ENCODE data around the gene SGCD. TPM values are rescaled to one million over a fixed set of nuclear protein-coding genes. Genes with fewer than 3 reads are reported as not detected.
A peak's percentile ranks its signal among the peaks of the same experiment; 100 is the strongest.

SGCD gene
- total RNA-seq, 1 experiment from 2014 or later = 5.8 TPM

DNA sequence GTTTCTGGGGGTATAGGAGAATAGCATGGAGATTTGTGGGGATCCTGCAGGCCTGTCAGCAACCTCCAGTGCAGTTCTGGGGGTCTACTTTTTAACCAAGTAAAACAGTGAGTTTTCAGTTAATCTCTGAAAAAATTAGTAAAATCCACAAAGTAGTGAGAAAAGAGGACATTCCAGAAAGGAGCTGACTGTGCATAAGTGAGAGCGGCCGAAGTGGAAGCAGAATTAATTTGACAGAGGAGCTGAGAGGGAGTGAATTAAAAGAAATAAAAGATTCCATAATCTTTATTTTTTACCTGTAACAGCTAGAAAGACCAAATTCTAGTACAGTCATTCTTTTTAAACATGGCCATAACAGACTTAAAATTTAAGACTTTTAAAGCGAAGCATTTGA lies 149.2 kb downstream of the SGCD start:
- peaks cover 58% of the 10 kb centered on the region for H3K4me1 ChIP-seq
- no peaks in the 10 kb centered on the region for H3K36me3 ChIP-seq
- peak overlapping the region; percentile 87 for H3K27ac ChIP-seq

GRCh38 chr5:156476678-156477077 lies 149.7 kb downstream of the SGCD start:
- Histone ChIP-seq H3K4me1 (peaks cover 63% of the 10 kb centered on the region), H3K4me3 (no peak overlapping the region), H3K9me3 (replicated peaks) (no peaks in the 10 kb centered on the region), H3K27ac (peak overlapping the region; percentile 87), H3K36me3 (no peaks in the 10 kb centered on the region), H3K27me3 (no peaks in the 10 kb centered on the region)
- DNase-seq = no peak

More for the DNA sequence above, 149.2 kb downstream of the SGCD start:
- no peak overlapping the region for H3K4me3 ChIP-seq
- H3K9me3 ChIP-seq (replicated peaks) = no peaks in the 10 kb centered on the region
- DNase-seq = no peak
- H3K27me3 ChIP-seq = no peaks in the 10 kb centered on the region

GRCh38 chr5:156477196-156477595 lies 150.2 kb downstream of the SGCD start:
- Histone ChIP-seq H3K36me3 (no peaks in the 10 kb centered on the region), H3K4me1 (peaks cover 68% of the 10 kb centered on the region), H3K9me3 (replicated peaks) (no peaks in the 10 kb centered on the region), H3K27me3 (no peaks in the 10 kb centered on the region), H3K4me3 (no peak overlapping the region), H3K27ac (no peak overlapping the region)
- DNase-seq = no peak

- H3K36me3 ChIP-seq = no peaks in the 10 kb centered on the region
- H3K4me1 ChIP-seq = peaks cover 66% of the 10 kb centered on the region
Observed at GRCh38 chr5:156479849-156480248, 152.9 kb downstream of the SGCD start.

GRCh38 chr5:156481741-156482140 lies 154.8 kb downstream of the SGCD start:
- peaks cover 49% of the 10 kb centered on the region for H3K4me1 ChIP-seq

More at GRCh38 chr5:156479849-156480248, 152.9 kb downstream of the SGCD start:
- DNase-seq = peak; percentile 91 to 95
- Histone ChIP-seq H3K9me3 (replicated peaks) (no peaks in the 10 kb centered on the region), H3K27ac (peak overlapping the region; percentile 93), H3K27me3 (no peaks in the 10 kb centered on the region), H3K4me3 (no peak overlapping the region)

DNA sequence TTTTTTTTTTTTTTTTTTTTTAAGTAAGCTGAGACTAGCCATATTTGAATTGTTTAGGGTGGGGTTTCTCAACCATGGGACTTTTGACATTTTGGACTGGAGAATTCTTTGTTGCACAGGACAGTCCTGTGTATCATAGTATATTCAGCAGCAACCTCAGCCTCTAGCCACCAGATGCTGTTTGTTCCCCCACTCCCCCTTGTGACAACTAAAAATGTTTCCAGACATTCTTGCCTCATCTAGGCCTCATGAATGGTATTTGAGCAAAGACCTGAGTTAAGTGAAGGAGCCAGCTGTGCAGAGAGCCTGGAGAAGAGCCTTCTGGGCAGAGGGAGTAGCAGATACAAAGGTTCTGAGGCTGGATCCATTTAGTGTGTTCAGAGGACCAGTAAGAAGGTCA lies 155.9 kb downstream of the SGCD start:
- Histone ChIP-seq H3K4me1 (peaks cover 49% of the 10 kb centered on the region), H3K4me3 (no peak overlapping the region), H3K27ac (peak overlapping the region; percentile 93), H3K9me3 (replicated peaks) (no peaks in the 10 kb centered on the region), H3K27me3 (no peaks in the 10 kb centered on the region), H3K36me3 (no peaks in the 10 kb centered on the region)
- peak; percentile 22 to 54 for DNase-seq

More at GRCh38 chr5:156481741-156482140, 154.8 kb downstream of the SGCD start:
- Histone ChIP-seq H3K4me3 (no peak overlapping the region), H3K36me3 (no peaks in the 10 kb centered on the region), H3K27ac (peak overlapping the region; percentile 93), H3K9me3 (replicated peaks) (no peaks in the 10 kb centered on the region), H3K27me3 (no peaks in the 10 kb centered on the region)
- DNase-seq = peak; percentile 82 to 91

DNA sequence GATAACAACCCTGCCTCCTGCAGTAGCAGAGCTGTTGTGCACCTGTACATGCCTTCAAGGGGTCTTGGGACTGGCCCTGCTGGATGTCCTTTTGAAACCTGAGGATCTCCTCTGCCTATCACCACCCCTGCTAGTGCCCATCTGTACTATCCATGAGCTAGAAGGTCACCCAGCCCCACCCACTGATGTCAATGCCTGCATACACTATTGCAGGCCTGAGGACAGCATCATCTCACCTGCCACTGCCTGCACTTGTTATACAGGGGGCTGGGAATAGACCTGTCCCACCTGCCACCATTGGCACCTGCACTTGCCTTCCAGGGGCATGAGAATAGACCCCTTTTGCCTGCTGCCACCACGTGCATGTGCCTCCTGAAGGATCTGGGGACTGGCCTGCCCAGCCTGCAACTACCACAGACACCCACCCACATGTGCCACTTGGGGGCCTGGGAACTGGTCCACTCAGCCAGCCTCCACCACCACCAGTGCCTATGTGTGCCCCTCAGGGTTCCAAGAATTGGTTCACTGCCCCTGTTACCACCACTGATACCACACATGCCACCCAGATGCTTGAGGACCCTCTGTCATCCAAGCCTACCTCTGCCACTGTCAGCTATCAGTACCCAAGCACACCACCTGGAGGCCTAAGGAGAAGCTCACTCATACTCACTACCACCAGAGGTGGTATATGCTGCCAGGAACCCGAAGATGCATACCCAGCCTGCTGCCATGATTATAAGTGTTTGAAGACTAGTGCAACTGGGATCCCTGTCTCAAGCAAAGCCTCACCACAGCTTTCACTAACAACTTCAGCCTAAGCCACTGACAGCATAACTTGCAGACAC lies 159.7 kb downstream of the SGCD start:
- Histone ChIP-seq H3K27ac (no peak overlapping the region), H3K4me3 (no peak overlapping the region), H3K4me1 (peaks cover 20% of the 10 kb centered on the region), H3K27me3 (no peaks in the 10 kb centered on the region), H3K36me3 (no peaks in the 10 kb centered on the region), H3K9me3 (replicated peaks) (peaks cover 6% of the 10 kb centered on the region)
- no peak for DNase-seq

DNA sequence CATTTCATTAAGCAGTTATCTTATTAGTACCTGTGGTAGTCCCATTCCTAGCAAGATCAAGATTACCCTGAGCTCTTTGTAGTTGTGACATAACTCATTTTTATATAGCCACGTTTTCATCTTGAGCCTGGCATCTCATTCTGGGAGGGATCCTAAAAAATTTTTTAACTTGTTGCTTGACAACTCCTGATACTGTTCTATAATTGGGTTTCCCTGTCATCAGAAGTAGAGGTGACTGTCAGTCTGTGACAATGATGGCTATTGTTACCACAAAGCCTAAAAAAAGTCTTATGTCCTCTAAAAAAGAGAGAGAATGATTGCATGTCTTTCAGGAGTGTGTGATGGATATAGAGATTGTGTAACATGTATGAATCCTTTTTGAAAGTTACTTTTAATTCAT lies 164.8 kb downstream of the SGCD start:
- no peak for DNase-seq
- Histone ChIP-seq H3K9me3 (replicated peaks) (peaks cover 6% of the 10 kb centered on the region), H3K36me3 (no peaks in the 10 kb centered on the region), H3K27me3 (no peaks in the 10 kb centered on the region), H3K4me1 (peaks cover 2% of the 10 kb centered on the region), H3K27ac (no peak overlapping the region), H3K4me3 (no peak overlapping the region)

GRCh38 chr5:156496291-156496690 lies 169.3 kb downstream of the SGCD start:
- H3K36me3 ChIP-seq = no peaks in the 10 kb centered on the region
- no peaks in the 10 kb centered on the region for H3K27me3 ChIP-seq
- no peak for DNase-seq
- H3K27ac ChIP-seq = peak overlapping the region; percentile 65
- peaks cover 20% of the 10 kb centered on the region for H3K4me1 ChIP-seq
- no peaks in the 10 kb centered on the region for H3K9me3 ChIP-seq (replicated peaks)
- H3K4me3 ChIP-seq = no peak overlapping the region

DNA sequence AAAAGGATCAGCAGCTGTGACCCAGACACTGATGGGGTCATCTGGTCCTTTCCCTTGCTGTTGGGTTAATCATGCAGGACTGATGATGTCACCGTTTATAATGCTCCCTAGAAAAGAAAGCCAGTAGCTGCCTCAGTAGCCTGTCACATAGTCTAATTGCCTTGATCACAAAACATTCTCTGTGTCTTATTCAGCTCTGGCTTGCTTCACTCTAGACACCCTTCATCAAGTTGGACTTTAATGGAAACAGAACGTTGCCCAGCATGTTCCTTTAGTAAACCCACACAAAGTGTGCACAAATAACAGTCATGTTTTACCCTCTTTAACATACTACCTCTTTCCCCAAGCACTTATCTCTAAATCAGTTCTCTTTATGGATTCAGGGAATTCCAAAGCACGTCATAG lies 170.8 kb downstream of the SGCD start:
- H3K4me1 ChIP-seq = peaks cover 20% of the 10 kb centered on the region
- peak overlapping the region; percentile 65 for H3K27ac ChIP-seq
- no peak overlapping the region for H3K4me3 ChIP-seq
- no peaks in the 10 kb centered on the region for H3K36me3 ChIP-seq
- no peaks in the 10 kb centered on the region for H3K9me3 ChIP-seq (replicated peaks)
- H3K27me3 ChIP-seq = no peaks in the 10 kb centered on the region
- peak; percentile 45 to 74 for DNase-seq

GRCh38 chr5:156498226-156498980 lies 171.4 kb downstream of the SGCD start:
- no peaks in the 10 kb centered on the region for H3K27me3 ChIP-seq
- H3K27ac ChIP-seq = peak overlapping the region; percentile 65
- H3K36me3 ChIP-seq = no peaks in the 10 kb centered on the region
- peaks cover 20% of the 10 kb centered on the region for H3K4me1 ChIP-seq
- no peak for DNase-seq
- H3K9me3 ChIP-seq (replicated peaks) = no peaks in the 10 kb centered on the region
- no peak overlapping the region for H3K4me3 ChIP-seq

GRCh38 chr5:156500755-156501154 lies 173.8 kb downstream of the SGCD start:
- no peak for DNase-seq
- Histone ChIP-seq H3K27ac (no peak overlapping the region), H3K9me3 (replicated peaks) (no peaks in the 10 kb centered on the region), H3K27me3 (no peaks in the 10 kb centered on the region), H3K4me3 (no peak overlapping the region), H3K4me1 (peaks cover 20% of the 10 kb centered on the region), H3K36me3 (no peaks in the 10 kb centered on the region)

DNA sequence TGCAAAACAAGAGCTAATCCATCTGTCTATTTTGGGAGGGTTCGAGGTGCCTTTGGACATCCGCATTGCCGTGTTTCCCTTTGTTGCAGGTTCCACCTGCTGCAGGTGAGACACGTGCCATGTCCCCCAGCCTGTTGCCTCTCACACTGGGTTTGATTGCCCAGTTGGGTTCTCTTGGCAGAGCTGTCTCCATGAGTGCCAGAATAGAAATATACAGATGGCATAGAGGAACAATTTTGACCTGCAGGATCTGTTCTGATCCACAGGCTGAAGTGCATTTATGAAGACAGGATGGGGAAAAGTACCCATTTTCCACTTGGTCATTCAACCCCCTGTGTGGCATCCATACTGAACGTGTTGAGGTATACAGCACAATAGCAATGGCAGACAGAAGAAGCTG lies 178.1 kb downstream of the SGCD start:
- no peak overlapping the region for H3K27ac ChIP-seq
- DNase-seq = no peak
- H3K27me3 ChIP-seq = no peaks in the 10 kb centered on the region
- no peaks in the 10 kb centered on the region for H3K36me3 ChIP-seq
- H3K4me1 ChIP-seq = no peaks in the 10 kb centered on the region
- H3K4me3 ChIP-seq = no peak overlapping the region
- H3K9me3 ChIP-seq (replicated peaks) = no peaks in the 10 kb centered on the region

GRCh38 chr5:156513123-156513815 lies 186.3 kb downstream of the SGCD start:
- no peaks in the 10 kb centered on the region for H3K9me3 ChIP-seq (replicated peaks)

DNA sequence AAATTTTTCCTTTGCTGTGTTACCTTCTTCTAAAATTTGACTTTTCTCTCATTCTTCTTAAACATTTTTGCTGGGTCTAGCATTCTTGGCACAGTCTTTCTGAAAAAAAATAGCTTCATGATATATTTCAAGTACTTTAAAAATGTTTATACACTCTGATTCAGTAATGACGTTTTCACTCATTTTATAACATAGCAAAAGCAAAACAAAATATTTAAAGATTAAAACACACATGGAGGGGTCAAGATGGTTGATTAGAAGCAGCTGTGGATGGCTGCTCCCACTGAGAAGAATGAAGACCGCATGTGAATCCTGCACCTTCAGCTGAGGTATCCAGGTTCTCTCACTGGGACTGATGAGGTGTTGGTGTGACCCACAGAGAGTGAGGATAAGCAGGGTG lies 188.2 kb downstream of the SGCD start:
- Histone ChIP-seq H3K27ac (no peak overlapping the region), H3K36me3 (no peaks in the 10 kb centered on the region), H3K27me3 (no peaks in the 10 kb centered on the region), H3K4me3 (no peak overlapping the region), H3K9me3 (replicated peaks) (no peaks in the 10 kb centered on the region), H3K4me1 (no peaks in the 10 kb centered on the region)
- DNase-seq = no peak

More at GRCh38 chr5:156513123-156513815, 186.3 kb downstream of the SGCD start:
- no peak for DNase-seq
- Histone ChIP-seq H3K27ac (no peak overlapping the region), H3K4me3 (no peak overlapping the region), H3K4me1 (no peaks in the 10 kb centered on the region), H3K27me3 (no peaks in the 10 kb centered on the region), H3K36me3 (no peaks in the 10 kb centered on the region)
